Brain microvascular endothelial cell (primary cell): ENCODE measurements around the gene TMIGD2.
"Not testable (repeated sequence)": the region's sequence is repeated elsewhere in the genome, so short reads cannot be mapped to it uniquely, and the experiment has no call there.

Source experiments
- DNase-seq: peaks from one replicate; pipeline ENCODE4 v3.0.0-alpha.2; 2020
- H3K27ac ChIP-seq: fragments of 250-450 bp; sonication (Bioruptor Pico); 2 replicates; pipeline ENCODE4 v1.5.1; 2020; ENCODE audit warnings: mild to moderate bottlenecking, moderate library complexity
- H3K27me3 ChIP-seq: fragments of 250-450 bp; sonication (Bioruptor Pico); replicated peaks from 2 replicates; pipeline ENCODE4 v1.5.1; 2020; ENCODE audit warnings: mild to moderate bottlenecking
- H3K36me3 ChIP-seq: fragments of 250-450 bp; sonication (Bioruptor Pico); replicated peaks from 2 replicates; pipeline ENCODE4 v1.5.1; 2020; ENCODE audit warnings: mild to moderate bottlenecking
- H3K4me3 ChIP-seq: 2 replicates; pipeline ENCODE4 v1.5.1; 2011; ENCODE audit warnings: low read depth, mild to moderate bottlenecking, control low read depth, low read length, moderate library complexity
- in situ Hi-C: cut with HindIII; loops from 2 replicates; pipeline ENCODE4 v1.10.0; 2017; ENCODE audit warnings: low sequenced_read_pairs, low pct_ligation_motif_present
- TF ChIP-seq, protein P1 (sequence below): IDR thresholded peaks from 2 replicates; pipeline ENCODE4 v1.5.1; 2011; ENCODE audit warnings: low read depth, mild to moderate bottlenecking, moderate library complexity, low read length, control low read depth, inconsistent platforms; ENCODE audit errors: missing control alignments

Gene TMIGD2

DNA sequence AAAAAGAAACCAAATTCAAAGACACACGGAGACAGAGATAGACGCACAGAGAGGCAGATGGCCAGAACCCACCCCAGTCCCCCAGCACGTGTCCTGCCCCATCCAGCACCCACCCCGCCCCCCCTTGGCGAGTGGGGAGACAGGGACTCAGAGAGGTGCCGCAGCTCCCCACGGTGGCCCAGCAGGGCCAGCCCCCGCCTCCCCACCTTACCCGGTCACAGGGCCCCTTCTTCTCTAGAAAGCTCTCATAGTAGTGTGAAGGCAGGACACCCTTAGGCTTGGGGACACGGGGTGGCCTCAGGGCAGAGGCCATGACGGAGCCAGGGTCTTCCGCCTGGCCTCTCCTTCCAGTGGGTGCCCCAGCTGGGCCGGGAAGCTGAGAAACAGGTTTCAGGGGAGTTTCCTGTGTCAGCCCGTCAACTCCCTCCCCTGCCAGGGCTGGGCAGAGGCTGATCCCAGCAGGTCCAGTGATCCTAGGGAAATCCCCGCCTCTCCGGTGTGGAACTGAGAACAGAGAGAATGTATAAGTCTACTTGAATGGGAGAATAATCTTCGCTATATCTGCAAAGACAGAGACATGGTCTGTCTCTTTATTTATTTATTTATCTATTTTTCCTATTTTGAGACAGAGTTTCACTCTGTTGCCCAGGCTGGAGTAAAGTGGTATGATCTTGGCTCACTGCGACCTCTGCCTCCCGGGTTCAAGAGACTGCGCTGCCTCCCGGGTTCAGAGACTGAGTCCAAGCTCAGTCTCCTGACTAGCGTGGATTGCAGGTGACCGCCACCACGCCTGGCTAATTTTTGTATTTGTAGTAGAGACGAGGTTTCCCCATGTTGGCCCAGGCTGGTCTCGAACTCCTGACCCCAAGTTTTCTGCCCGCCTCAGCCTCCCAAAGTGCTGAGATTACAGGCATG lies 36.5 kb upstream of the TMIGD2 start, which contains the start of gene STAP2:
Gene STAP2 (minus strand): TSS at position 387 of the 915 bp plus-strand sequence. CDS start 74 bp downstream, at position 313.
- no peak for DNase-seq
- Histone ChIP-seq H3K27ac (no peak within 1 kb of the TSS), H3K36me3 (no peaks in the 10 kb centered on the region), H3K4me3 (peak within 1 kb of the TSS; percentile 40), H3K27me3 (no peaks in the 10 kb centered on the region)
- in situ Hi-C loops = no loop called here
- TF ChIP-seq, protein P1, sequence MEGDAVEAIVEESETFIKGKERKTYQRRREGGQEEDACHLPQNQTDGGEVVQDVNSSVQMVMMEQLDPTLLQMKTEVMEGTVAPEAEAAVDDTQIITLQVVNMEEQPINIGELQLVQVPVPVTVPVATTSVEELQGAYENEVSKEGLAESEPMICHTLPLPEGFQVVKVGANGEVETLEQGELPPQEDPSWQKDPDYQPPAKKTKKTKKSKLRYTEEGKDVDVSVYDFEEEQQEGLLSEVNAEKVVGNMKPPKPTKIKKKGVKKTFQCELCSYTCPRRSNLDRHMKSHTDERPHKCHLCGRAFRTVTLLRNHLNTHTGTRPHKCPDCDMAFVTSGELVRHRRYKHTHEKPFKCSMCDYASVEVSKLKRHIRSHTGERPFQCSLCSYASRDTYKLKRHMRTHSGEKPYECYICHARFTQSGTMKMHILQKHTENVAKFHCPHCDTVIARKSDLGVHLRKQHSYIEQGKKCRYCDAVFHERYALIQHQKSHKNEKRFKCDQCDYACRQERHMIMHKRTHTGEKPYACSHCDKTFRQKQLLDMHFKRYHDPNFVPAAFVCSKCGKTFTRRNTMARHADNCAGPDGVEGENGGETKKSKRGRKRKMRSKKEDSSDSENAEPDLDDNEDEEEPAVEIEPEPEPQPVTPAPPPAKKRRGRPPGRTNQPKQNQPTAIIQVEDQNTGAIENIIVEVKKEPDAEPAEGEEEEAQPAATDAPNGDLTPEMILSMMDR = no peak

DNA sequence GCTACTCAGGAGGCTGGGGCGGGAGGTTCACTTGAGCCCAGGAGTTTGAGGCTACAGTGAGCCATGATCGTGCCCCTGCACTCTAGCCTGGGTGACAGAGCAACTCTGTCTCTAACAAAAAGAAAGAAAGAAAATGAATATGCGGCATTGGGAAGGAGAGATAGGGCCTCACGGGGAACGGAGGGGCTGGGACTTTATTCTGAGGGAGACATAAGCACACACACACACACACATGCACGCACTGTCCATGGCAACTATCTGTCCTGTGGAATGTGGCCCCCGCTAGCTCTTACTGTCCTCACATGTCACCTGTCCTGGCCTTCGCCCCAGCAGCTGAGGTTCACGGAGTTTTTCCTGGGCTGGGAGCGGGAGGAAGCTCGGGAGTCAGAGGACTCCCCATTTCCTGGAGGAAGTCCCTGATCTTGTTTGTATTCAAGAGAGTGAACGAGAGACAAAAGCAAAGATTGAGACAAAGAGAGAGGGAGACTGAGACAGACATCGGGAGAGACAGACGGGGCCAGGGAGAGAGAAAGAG lies 35.8 kb upstream of the TMIGD2 start:
- in situ Hi-C loops = no loop called here
- TF ChIP-seq, protein P1 = no peak
- Histone ChIP-seq H3K4me3 (peak overlapping the region; percentile 40), H3K27ac (no peak overlapping the region), H3K36me3 (no peaks in the 10 kb centered on the region), H3K27me3 (no peaks in the 10 kb centered on the region)
- DNase-seq = no peak

DNA sequence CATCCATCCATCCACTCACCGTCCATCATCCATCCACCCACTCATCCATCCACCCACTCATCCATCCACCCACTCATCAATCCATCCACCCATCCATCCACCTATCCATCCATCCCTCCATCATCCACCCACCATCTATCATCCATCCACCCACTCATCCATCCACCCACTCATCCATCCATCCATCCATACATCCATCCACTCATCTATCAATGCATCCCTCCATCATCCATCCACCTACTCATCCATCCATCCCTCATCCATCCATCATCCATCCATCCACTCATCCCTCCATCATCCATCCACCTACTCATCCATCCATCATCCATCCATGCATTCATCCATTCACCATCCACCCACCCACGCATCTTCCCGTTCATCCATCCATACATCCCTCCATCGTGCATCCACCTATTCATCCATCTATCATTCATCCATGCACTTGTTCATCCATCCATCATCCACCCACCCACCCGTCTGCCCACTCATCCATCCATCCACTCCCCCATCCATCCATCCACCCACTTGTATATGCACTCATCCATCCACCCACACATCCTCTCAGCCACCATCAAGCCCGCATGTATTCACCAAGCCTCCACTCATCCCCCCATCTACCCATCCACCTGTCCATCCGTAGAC lies 32.9 kb upstream of the TMIGD2 start:
- Histone ChIP-seq H3K36me3 (no peaks in the 10 kb centered on the region), H3K27me3 (no peaks in the 10 kb centered on the region), H3K4me3 (no peak overlapping the region), H3K27ac (no peak overlapping the region)
- TF ChIP-seq, protein P1 = no peak
- DNase-seq = no peak
- in situ Hi-C loops = no loop called here

DNA sequence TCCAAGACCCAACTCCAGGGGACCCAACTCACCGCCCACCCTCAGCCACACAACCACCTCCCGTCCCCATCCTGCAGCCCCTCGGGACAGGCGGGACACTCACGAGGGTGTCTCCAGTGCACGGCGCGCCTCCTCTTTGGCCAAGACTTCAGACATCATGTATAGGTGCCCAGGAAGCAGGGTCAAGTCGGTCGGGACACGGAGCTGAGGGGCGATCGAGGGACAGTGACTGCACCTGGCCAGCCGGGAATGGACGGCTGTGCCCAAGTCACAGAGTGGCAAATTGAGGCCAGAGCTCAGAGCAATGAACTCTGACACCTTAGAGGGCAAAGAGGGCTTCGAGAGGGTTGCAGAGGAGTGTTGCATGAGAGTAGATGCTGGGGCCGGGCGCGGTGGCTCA lies 27.7 kb upstream of the TMIGD2 start:
- no peaks in the 10 kb centered on the region for H3K27me3 ChIP-seq
- TF ChIP-seq, protein P1 = no peak
- DNase-seq = no peak
- no peak overlapping the region for H3K27ac ChIP-seq
- H3K36me3 ChIP-seq = no peaks in the 10 kb centered on the region
- in situ Hi-C loops = no loop called here
- no peak overlapping the region for H3K4me3 ChIP-seq

DNA sequence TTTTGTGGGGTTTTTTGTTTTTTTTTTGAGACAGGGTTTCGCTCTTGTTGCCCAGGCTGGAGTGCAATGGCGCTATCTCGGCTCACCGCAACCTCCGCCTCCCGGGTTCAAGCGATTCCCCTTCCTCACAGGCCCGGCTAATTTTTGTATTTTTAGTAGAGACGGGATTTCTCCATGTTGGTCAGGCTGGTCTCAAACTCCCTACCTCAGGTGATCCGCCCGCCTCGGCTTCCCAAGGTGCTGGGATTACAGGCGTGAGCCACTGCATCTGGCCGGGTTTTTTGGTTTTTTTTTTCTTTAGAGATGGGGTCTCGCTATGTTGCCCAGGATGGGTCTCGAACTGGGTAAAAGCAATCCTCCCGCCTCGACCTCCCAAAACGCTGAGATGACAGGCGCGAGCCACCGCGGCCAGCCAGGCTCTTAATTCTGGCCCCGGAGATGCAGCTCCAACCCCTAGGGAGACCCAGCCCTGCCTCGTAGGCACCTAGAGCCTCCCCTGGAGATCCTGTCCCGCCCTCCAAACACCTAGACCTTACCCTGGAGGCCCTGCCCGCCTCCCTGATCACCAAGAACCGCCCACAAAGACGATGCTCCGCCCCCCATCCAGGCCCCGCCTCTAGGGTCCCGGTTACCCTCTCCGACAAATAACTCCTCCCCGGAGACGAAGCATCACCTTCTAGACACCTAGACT lies 26.9 kb upstream of the TMIGD2 start:
- H3K36me3 ChIP-seq, in situ Hi-C loops, DNase-seq, H3K27me3 ChIP-seq: not testable (repeated sequence)
- H3K27ac ChIP-seq = peak overlapping the region; percentile 69
- H3K4me3 ChIP-seq = peak overlapping the region; percentile 60
